Activated T-cell treated with anti-CD3 and anti-CD28 coated beads, Interleukin-2, amount 50 U/mL, for 72 hours (primary cell): ENCODE measurements around the gene GRID2. TPM values are rescaled to one million over a fixed set of nuclear protein-coding genes. Genes with fewer than 3 reads are reported as not detected.
"Not testable (repeated sequence)": the region's sequence is repeated elsewhere in the genome, so short reads cannot be mapped to it uniquely, and the experiment has no call there.

Experiments
- ATAC-seq, 2 donors: fragments of 150-1000 bp; cut with Tn5 transposase; replicated peaks in 1 of 2; 2 replicates each; pipeline ENCODE4 v1.10.0; 2021; ENCODE audit warnings: moderate library complexity in 2 of 2, mild to moderate bottlenecking in 1 of 2
- DNase-seq, 2 donors: peaks; one replicate each; pipeline ENCODE4 v3.0.0; 2021 to 2022; ENCODE audit warnings: mixed read lengths in 1 of 2
- H3K27ac Mint-ChIP-seq: one replicate; pipeline ENCODE4 v1.8.0; 2022; ENCODE audit warnings: mild to moderate bottlenecking, moderate library complexity, mixed read lengths
- H3K27me3 Mint-ChIP-seq: one replicate; pipeline ENCODE4 v1.8.0; 2022; ENCODE audit warnings: low read depth, mixed read lengths
- H3K36me3 Mint-ChIP-seq, 2 donors: one replicate each; pipeline ENCODE4 v1.8.0; 2022; ENCODE audit warnings: mixed read lengths in 2 of 2, mild to moderate bottlenecking in 1 of 2; ENCODE audit not compliant: insufficient read depth in 2 of 2
- H3K4me1 Mint-ChIP-seq: one replicate; pipeline ENCODE4 v1.8.0; 2022; ENCODE audit warnings: low read depth, mixed read lengths
- H3K4me3 Mint-ChIP-seq, 2 donors: one replicate each; pipeline ENCODE4 v1.8.0; 2022; ENCODE audit warnings: mild to moderate bottlenecking in 2 of 2, mixed read lengths in 2 of 2, moderate library complexity in 2 of 2
- H3K9me3 Mint-ChIP-seq, 2 donors: one replicate each; pipeline ENCODE4 v1.8.0; 2022; ENCODE audit warnings: mixed read lengths in 2 of 2
- total RNA-seq, 2 donors: library from RNA; stranded (reverse); gene quantifications; one replicate each; pipeline ENCODE4 v1.2.3, GENCODE V29; 2022

GRID2 gene
- total RNA-seq, 2 donors from 2014 or later: not detected

DNA sequence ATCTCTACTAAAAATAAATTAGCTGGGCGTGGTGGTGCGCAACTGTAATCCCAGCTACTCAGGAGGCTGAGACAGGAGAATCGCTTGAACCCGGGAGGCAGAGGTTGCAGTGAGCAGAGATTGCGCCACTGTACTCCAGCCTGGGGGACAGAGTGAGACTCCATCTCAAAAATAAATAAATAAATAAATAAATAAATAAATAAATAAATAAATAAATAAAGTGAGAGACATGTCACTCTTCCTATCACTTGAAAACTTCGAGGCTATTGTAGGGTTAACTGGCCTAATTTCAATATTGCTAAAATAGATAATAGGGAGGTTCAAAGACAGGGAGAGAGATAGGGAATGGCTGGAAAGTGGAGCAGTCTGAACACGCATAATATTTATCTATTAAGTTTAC lies 99.8 kb downstream of the GRID2 start:
- not testable (repeated sequence) for H3K27me3 Mint-ChIP-seq, H3K9me3 Mint-ChIP-seq, H3K4me1 Mint-ChIP-seq, H3K27ac Mint-ChIP-seq, H3K4me3 Mint-ChIP-seq, H3K36me3 Mint-ChIP-seq, ATAC-seq, DNase-seq

DNA sequence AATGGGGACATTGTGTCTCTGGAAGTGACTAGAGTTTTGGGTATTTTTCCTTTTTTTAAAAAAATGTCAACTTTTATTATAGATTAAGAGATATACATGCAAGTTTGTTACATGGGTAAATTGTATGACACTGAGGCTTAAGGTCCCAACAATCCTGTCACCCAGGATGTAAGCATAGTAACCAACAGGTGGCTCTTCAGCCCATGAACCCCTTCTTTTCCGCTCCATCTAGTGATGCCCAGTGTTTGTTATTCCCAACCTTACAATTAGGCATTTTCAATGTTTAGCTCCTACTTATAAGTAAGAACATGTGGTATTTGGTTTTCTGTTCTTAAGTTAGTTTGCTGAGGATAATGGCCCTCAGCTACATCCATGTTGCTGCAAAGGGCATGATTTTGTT lies 102.7 kb downstream of the GRID2 start:
- Mint-ChIP-seq H3K27me3 (no peaks in the 10 kb centered on the region), H3K4me1 (no peaks in the 10 kb centered on the region), H3K9me3 (peaks cover 4 to 5% of the 10 kb centered on the region in 2 donors), H3K4me3 (no peak overlapping the region), H3K36me3 (no peaks in the 10 kb centered on the region), H3K27ac (no peak overlapping the region)
- DNase-seq: no peak
- ATAC-seq: no peak

DNA sequence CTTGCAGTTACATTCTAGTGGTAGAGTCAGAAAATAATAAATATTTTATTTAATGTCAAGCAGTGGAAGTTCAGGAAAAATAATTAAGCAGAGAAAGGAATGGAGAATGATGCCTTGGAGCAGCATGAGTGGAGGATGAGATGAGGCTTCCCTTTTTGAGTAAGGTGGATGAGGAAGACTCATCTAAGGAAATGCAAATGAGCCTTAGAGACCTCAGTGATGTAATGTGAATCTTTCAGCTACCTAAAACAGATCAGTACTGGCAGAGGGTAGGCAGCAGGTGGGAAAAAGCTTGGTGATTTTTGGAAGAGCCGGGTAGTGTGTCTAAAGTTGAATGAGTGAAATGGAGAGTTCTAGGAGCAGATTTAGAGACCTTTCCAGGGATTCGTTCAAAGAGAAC lies 118.2 kb downstream of the GRID2 start:
- no peaks in the 10 kb centered on the region for H3K4me1 Mint-ChIP-seq

DNA sequence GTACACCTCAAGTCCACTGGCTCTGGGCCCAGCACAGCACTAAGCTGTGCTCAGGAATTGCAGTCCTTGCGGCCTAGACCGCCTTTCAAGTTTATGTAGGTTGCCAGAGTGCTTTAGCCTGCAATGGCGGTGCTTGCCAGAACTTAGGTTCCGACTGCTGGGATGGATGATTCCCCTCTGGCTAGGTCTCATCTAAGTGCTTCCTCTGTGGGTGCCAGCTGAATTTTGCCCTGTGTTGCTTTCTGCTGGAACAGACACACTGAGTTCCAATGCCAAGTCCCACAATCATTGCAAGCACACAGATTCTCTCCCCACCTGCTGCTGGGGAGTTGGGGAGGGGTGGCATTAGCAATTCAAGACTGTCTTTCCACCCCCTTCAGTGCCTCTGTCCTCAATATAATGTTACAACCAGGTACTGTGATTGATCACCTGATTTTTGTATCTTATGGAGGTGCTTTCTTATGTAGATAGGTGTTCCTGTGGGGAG lies 129.5 kb downstream of the GRID2 start:
- Mint-ChIP-seq H3K4me1 (no peaks in the 10 kb centered on the region), H3K4me3 (no peak overlapping the region), H3K9me3 (peaks cover 2 to 4% of the 10 kb centered on the region in 2 donors), H3K27ac (no peak overlapping the region), H3K27me3 (no peaks in the 10 kb centered on the region), H3K36me3 (no peaks in the 10 kb centered on the region)
- DNase-seq: no peak
- no peak for ATAC-seq

More for the DNA sequence above, 118.2 kb downstream of the GRID2 start:
- Mint-ChIP-seq H3K36me3 (peaks cover 0 to 1% of the 10 kb centered on the region in 2 donors), H3K4me3 (no peak overlapping the region), H3K9me3 (peaks cover 2 to 10% of the 10 kb centered on the region in 2 donors), H3K27ac (no peak overlapping the region), H3K27me3 (no peaks in the 10 kb centered on the region)
- DNase-seq (no peak), ATAC-seq (peak in 1 of 2 donors; percentile 53)

DNA sequence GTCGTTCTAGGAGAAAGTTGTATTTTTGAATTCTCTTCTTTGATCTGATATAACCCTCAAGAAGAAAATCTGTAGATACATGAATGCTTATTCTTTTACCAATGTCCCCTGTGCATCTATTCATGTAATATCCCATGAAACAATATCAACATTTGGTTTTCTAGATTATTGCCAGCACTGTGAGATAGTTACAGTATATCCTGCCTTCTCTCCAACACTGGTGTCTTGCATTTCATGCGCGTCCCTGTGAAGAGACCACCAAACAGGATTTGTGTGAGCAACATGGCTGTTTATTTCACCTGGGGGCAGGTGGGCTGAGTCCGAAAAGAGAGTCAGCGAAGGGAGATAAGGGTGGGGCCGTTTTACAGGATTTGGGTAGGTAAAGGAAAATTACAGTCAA lies 135.0 kb downstream of the GRID2 start:
- not testable (repeated sequence) for H3K4me1 Mint-ChIP-seq, DNase-seq, H3K4me3 Mint-ChIP-seq, H3K36me3 Mint-ChIP-seq, ATAC-seq, H3K27ac Mint-ChIP-seq, H3K27me3 Mint-ChIP-seq
- H3K9me3 Mint-ChIP-seq: peaks cover 5 to 11% of the 10 kb centered on the region in 2 donors

DNA sequence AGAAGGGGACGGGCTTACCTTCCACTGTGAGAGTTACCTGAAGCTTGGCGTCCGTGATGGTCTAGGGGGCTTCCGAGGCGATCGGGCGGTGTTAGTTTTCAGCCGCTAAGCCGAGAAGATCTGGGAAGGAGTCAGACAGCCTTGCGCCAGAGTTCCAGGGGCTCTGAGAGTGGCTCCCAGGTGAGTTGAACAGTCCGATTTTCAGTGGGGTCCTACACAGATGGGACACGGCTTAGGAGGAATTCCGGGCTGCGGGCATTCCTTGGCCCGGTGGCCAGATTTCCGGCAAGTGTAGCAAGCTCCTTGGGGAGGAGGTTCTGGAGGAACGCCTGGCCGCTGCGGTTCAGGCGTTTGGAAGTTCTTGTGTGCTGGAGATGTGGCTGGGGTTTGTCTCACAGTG lies 138.4 kb downstream of the GRID2 start:
- not testable (repeated sequence) for DNase-seq, H3K27ac Mint-ChIP-seq, H3K27me3 Mint-ChIP-seq, H3K4me3 Mint-ChIP-seq, ATAC-seq, H3K36me3 Mint-ChIP-seq, H3K4me1 Mint-ChIP-seq
- H3K9me3 Mint-ChIP-seq: peaks cover 5 to 11% of the 10 kb centered on the region in 2 donors

DNA sequence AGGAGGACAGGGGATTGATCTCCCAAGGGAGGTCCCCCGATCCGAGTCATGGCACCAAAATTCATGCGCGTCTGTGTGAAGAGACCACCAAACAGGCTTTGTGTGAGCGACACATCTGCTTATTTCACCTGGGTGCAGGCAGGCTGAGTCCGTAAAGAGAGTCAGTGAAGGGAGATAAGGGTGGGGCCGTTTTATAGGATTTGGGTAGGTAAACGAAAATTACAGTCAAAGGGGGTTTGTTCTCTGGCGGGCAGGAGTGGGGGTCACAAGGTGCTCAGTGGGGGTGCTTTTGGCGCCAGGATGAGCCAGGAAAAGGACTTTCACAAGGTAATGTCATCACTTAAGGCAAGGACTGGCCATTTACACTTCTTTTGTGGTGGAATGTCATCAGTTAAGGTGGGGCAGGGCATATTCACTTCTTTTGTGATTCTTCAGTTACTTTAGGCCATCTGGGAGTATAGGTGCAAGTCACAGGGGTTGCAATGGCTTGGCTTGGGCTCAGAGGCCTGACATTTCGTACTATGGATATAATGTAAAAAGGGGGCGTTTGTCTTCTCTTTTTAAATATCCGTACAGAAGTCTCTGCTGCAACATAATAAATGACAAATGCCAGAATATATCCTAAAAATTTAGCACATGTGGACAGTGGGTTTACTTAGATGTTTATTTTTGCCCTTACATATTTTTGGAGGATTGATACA lies 140.5 kb downstream of the GRID2 start:
- not testable (repeated sequence) for H3K27ac Mint-ChIP-seq, H3K4me1 Mint-ChIP-seq, DNase-seq, H3K36me3 Mint-ChIP-seq, H3K27me3 Mint-ChIP-seq, ATAC-seq, H3K4me3 Mint-ChIP-seq
- peaks cover 5 to 11% of the 10 kb centered on the region in 2 donors for H3K9me3 Mint-ChIP-seq

DNA sequence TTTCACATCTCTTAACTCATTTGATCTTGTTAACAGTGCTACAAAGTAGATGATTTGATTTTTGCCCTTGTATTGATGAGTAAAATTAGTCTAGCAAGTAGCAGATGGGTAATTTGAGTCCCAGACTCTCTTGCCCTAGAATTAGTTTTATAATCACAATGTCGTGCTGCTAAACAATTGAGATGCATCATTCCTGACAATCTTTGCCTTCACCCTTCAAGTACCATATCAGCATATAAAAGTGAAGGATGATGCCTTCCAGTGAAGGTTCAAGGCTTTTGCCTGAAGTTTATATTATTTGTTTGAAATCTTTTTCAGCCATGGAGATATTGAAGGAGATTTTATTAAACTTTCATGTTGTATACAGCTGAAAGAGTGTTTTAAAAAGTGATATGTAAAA lies 141.4 kb downstream of the GRID2 start:
- no peaks in the 10 kb centered on the region for H3K27me3 Mint-ChIP-seq
- no peak overlapping the region for H3K4me3 Mint-ChIP-seq
- no peaks in the 10 kb centered on the region for H3K4me1 Mint-ChIP-seq
- no peak overlapping the region for H3K27ac Mint-ChIP-seq
- DNase-seq: no peak
- peaks cover 0 to 6% of the 10 kb centered on the region in 2 donors for H3K36me3 Mint-ChIP-seq
- peaks cover 5 to 11% of the 10 kb centered on the region in 2 donors for H3K9me3 Mint-ChIP-seq
- no peak for ATAC-seq

DNA sequence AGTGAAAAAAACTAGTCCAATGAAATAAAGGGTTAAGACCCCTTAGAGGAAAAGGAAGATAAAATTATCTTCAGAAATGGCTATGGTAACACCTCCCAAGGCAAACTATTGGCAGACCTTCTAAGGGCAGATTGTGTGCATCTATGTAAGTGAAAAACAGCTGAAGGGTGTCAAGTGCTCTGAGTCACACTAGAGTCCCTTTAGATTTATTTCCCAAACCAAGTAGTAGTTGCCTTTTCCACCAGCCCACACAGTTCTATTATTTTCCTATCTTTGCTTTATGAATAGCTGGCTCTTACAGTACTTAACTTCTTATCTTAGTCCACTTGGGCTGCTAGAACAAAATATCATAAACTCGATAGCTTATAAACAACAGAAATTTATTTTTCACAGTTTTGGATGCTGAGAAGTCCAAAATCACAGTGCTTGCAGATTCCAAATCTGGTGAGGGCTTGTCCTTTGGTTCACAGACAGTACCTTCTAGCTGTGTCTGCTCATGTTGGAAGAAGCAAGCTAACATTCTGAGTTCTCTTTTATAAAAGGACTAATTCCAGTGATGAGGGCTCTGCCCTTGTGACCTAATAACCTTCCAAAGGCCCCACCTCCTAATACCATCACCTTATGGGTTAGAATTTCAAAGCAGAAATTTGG lies 143.6 kb downstream of the GRID2 start:
- ATAC-seq: no peak
- no peaks in the 10 kb centered on the region for H3K27me3 Mint-ChIP-seq

DNA sequence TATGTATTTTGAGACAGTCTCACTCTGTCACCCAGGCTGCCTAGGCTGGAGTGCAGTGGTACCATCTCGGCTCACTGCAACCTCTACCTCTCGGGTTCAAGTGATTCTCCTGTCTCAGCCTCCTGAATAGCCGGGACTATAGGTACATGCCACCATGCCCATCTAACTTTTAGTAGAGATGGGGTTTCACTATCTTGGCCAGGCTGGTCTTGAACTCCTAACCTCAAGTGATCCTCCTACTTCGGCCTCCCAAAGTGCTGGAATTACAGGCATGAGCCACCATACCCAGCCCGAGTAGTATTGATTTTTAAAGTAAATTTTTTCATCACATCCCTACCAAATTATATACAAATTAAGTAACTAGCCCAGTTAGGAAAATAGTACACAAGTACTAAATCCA lies 144.4 kb downstream of the GRID2 start:
- H3K4me3 Mint-ChIP-seq, H3K9me3 Mint-ChIP-seq, DNase-seq, H3K27ac Mint-ChIP-seq, H3K4me1 Mint-ChIP-seq, H3K36me3 Mint-ChIP-seq, ATAC-seq, H3K27me3 Mint-ChIP-seq: not testable (repeated sequence)

More for the DNA sequence above, 143.6 kb downstream of the GRID2 start:
- Mint-ChIP-seq H3K9me3 (peaks cover 0 to 7% of the 10 kb centered on the region in 2 donors), H3K4me3 (no peak overlapping the region), H3K27ac (no peak overlapping the region), H3K36me3 (peaks cover 0 to 2% of the 10 kb centered on the region in 2 donors), H3K4me1 (no peaks in the 10 kb centered on the region)
- no peak for DNase-seq

DNA sequence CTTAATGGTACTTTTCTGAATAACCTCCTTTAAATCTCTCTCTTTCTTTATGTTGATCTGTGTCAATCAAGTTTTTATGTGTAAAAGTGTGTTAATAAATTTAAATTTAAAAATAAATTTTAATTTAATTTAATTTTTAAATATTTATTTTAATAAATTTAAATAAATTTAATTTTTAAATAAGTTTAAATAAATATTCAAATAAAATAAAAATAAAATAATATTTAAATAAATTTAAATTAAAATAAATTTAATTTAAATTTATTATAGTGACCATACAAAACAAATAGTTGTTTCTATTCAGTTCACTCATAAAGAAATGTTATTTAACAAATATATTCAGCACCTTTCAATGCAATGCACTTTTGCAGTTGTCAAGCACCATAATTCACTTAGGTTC lies 146.9 kb downstream of the GRID2 start:
- DNase-seq: no peak
- ATAC-seq: no peak
- H3K36me3 Mint-ChIP-seq: no peaks in the 10 kb centered on the region
- no peaks in the 10 kb centered on the region for H3K27me3 Mint-ChIP-seq
- no peak overlapping the region for H3K27ac Mint-ChIP-seq
- H3K4me1 Mint-ChIP-seq: no peaks in the 10 kb centered on the region
- no peak overlapping the region for H3K4me3 Mint-ChIP-seq
- H3K9me3 Mint-ChIP-seq: peaks cover 3 to 7% of the 10 kb centered on the region in 2 donors

DNA sequence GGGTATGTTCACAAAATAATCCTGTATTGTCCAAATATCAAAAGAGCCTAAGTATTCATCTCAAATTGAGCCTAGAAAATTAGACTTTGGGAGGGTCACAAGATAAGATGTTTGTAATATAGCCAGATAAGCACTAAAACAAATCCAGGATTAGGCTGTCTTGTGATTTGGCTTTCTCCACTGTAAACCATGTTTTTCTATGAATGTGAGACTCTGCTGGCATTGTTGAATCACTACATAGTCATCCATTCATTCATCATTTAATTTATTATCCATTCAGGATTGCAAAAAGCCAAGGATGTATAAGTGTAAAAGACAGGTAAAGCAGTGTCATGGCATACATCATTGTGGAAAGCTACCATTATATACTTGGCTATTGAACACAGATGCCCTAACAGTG lies 148.0 kb downstream of the GRID2 start:
- Mint-ChIP-seq H3K4me1 (no peaks in the 10 kb centered on the region), H3K4me3 (no peak overlapping the region), H3K27ac (no peak overlapping the region), H3K9me3 (peaks cover 3 to 8% of the 10 kb centered on the region in 2 donors), H3K36me3 (no peaks in the 10 kb centered on the region), H3K27me3 (no peaks in the 10 kb centered on the region)
- DNase-seq: no peak
- ATAC-seq: no peak

DNA sequence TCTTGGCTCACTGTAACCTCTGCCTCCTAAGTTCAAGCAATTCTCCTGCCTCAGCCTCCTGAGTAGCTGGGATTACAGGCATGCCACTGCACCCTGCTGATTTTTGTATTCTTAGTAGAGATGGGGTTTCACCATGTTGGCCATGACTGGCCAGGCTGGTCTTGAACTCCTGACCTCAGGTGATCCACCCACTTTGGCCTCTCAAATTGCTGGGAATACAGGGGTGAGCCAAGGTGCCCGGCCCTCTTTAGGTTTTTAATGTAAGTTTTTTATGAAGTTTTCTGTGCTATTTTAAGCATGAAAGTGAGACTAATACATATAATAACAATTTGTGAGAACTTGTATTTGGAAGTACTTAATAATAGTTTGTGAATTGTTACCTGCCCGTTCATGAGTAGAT lies 148.6 kb downstream of the GRID2 start:
- not testable (repeated sequence) for H3K4me1 Mint-ChIP-seq, H3K27me3 Mint-ChIP-seq, DNase-seq, H3K27ac Mint-ChIP-seq, ATAC-seq, H3K9me3 Mint-ChIP-seq, H3K4me3 Mint-ChIP-seq, H3K36me3 Mint-ChIP-seq
